HepG2 (cell line): Measurements from ENCODE around the gene ZNF865. TPM values are rescaled to one million over a fixed set of nuclear protein-coding genes. Genes with fewer than 3 reads are reported as not detected.

Source experiments
- E2F2 ChIP-seq: sonication (generic); formaldehyde crosslinking; IDR thresholded peaks from 2 replicates; pipeline ENCODE4 v1.4.0; 2020; ENCODE audit warnings: missing genetic modification reagents, borderline replicate concordance
- HOXA5 ChIP-seq: sonication (generic); formaldehyde crosslinking; IDR thresholded peaks from 2 replicates; pipeline ENCODE4 v1.4.0; 2020; ENCODE audit warnings: missing genetic modification reagents
- KDM5B ChIP-seq: sonication (generic); formaldehyde crosslinking; IDR thresholded peaks from 2 replicates; pipeline ENCODE4 v1.4.0; 2020; ENCODE audit warnings: missing genetic modification reagents, mild to moderate bottlenecking, borderline replicate concordance
- MBNL3 ChIP-seq: fragments of 250-450 bp; sonication (Bioruptor Pico); conservative IDR thresholded peaks from 2 replicates; pipeline ENCODE4 v1.8.0; 2022; ENCODE audit warnings: mild to moderate bottlenecking, inconsistent platforms
- MLLT10 ChIP-seq: sonication (generic); formaldehyde crosslinking; IDR thresholded peaks from 2 replicates; pipeline ENCODE4 v1.4.0; 2020; ENCODE audit warnings: missing genetic modification reagents
- SMARCE1 ChIP-seq: fragments of 450-650 bp; IDR thresholded peaks from 2 replicates; pipeline ENCODE4 v1.6.1; 2017; ENCODE audit warnings: borderline replicate concordance
- TCF12 ChIP-seq, 2 experiments: fragments of 450-650 bp in 1 of 2; sonication (generic) in 1 of 2; formaldehyde crosslinking in 1 of 2; IDR thresholded peaks; 2 replicates each; pipeline versions ENCODE4 v1.6.1 to v1.8.0; 2017 to 2022; ENCODE audit warnings: antibody characterized with exemption in 1 of 2, mild to moderate bottlenecking in 1 of 2, missing genetic modification reagents in 1 of 2, moderate library complexity in 1 of 2
- TP53 ChIP-seq: sonication (generic); formaldehyde crosslinking; conservative IDR thresholded peaks from 2 replicates; pipeline ENCODE4 v1.4.0; 2020; ENCODE audit warnings: missing genetic modification reagents
- ZNF34 ChIP-seq: sonication (generic); formaldehyde crosslinking; IDR thresholded peaks from 2 replicates; pipeline ENCODE4 v1.4.0; 2020; ENCODE audit warnings: mild to moderate bottlenecking, missing genetic modification reagents, borderline replicate concordance
- polyA plus RNA-seq, 8 experiments: library from polyadenylated mRNA; depleted of rRNA in 3 of 8; stranded (reverse) in 7 of 8; unstranded in 1 of 8; fragments of >200 nt; fragmentation: Illumina TruSeq in 4 of 8; extraction: Trizol in 4 of 8; gene quantifications; 2 replicates each; pipeline versions ENCODE4 v1.2.1 to v1.2.3, GENCODE V29; 2011 to 2016; ENCODE audit warnings: low read depth in 4 of 8, missing spikeins in 1 of 8, mixed read lengths in 1 of 8; ENCODE audit not compliant: insufficient read depth in 1 of 8
- total RNA-seq, 5 experiments: library from RNA; depleted of rRNA; stranded (reverse); fragments of >200 nt; fragmentation: Illumina TruSeq; extraction: Trizol; gene quantifications; 2 replicates each; pipeline ENCODE4 v1.2.3, GENCODE V29; 2016; ENCODE audit warnings: low read depth in 1 of 5
- TF ChIP-seq, protein P1 (sequence below): IDR thresholded peaks from 2 replicates; pipeline ENCODE4 v1.6.1; 2018; ENCODE audit warnings: missing genetic modification reagents
- TF ChIP-seq, protein P2 (sequence below): IDR thresholded peaks from 2 replicates; pipeline ENCODE4 v1.6.1; 2016
- TF ChIP-seq, protein P3 (sequence below), 2 experiments: fragments of 450-650 bp in 1 of 2; sonication (generic) in 1 of 2; formaldehyde crosslinking in 1 of 2; IDR thresholded peaks; 2 replicates each; pipeline versions ENCODE4 v1.6.1 to v1.8.0; 2016 to 2022; ENCODE audit warnings: antibody characterized with exemption in 1 of 2, mild to moderate bottlenecking in 1 of 2, missing genetic modification reagents in 1 of 2
- TF ChIP-seq, protein P4 (sequence below): sonication (generic); formaldehyde crosslinking; IDR thresholded peaks from 2 replicates; pipeline ENCODE4 v1.5.1; 2020; ENCODE audit warnings: mild to moderate bottlenecking, missing genetic modification reagents, borderline replicate concordance

The ZNF865 gene
- total and polyA plus RNA-seq, 2 of the 13 experiments (the other 11 are each of a cell fraction or from before 2014, with no cell fraction given), result 0.93 to 1.0 TPM

DNA sequence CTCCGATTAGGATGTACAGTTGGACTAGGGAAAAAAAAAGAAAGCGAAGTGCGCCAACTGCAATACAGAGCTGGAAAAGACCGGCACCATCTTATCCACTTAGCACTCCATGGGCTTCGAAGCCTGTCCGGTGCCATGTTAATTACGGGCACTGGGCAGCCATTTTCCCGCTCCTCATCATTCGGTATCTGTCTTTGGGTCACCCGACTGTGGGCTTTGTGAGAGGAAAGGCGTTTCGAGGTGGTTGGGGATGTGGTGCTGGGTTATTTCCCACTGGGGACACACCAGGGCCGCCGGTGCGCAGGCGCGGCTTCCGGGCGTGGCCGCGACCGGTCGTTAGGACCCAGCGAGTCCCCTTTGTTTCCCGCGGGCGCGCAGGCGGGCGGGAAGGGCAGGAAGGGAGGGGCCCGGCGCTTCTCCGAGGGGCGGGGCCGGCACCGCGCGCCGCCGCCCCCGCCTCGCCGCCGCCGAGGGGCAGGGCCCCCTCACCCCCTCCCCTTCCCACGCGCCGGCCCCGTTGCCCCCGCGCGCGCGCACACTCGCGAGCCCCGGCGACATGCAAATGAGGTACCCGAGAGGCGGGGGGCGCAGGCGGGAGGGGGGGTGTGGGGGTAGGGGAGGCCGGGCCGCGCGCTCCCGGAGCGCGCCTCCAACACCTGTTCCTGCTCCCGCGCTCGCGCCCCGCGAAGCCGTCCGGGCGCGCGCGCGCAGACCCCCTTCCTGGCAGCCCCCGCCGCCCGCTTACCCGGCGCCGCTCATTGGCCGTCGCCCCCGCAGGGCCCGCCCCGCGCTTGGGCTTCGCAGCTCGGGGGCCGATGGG lies 5.4 kb upstream of the ZNF865 start, which contains the start of gene ZNF524 (continued):
- TF ChIP-seq, protein P1, sequence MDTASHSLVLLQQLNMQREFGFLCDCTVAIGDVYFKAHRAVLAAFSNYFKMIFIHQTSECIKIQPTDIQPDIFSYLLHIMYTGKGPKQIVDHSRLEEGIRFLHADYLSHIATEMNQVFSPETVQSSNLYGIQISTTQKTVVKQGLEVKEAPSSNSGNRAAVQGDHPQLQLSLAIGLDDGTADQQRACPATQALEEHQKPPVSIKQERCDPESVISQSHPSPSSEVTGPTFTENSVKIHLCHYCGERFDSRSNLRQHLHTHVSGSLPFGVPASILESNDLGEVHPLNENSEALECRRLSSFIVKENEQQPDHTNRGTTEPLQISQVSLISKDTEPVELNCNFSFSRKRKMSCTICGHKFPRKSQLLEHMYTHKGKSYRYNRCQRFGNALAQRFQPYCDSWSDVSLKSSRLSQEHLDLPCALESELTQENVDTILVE, result no peak
- TF ChIP-seq SMARCE1 (no peak), E2F2 (peak; percentile 96; the same call in 1 of the 2 replicates), TCF12 (IDR thresholded peaks at IDR 0.05) (no peak), TCF12 (CRISPR knock-in tag; IDR thresholded peaks at IDR 0.05) (no peak), MLLT10 (CRISPR knock-in tag) (no peak), MBNL3 (CRISPR knock-in tag) (no peak), ZNF34 (CRISPR knock-in tag) (0 out of 2 replicates have a peak, but pooled peaks have one; percentile 4), HOXA5 (CRISPR knock-in tag) (no peak), KDM5B (no peak; the same call in 1 of the 2 replicates), TP53 (CRISPR knock-in tag) (no peak)
- TF ChIP-seq, protein P2, sequence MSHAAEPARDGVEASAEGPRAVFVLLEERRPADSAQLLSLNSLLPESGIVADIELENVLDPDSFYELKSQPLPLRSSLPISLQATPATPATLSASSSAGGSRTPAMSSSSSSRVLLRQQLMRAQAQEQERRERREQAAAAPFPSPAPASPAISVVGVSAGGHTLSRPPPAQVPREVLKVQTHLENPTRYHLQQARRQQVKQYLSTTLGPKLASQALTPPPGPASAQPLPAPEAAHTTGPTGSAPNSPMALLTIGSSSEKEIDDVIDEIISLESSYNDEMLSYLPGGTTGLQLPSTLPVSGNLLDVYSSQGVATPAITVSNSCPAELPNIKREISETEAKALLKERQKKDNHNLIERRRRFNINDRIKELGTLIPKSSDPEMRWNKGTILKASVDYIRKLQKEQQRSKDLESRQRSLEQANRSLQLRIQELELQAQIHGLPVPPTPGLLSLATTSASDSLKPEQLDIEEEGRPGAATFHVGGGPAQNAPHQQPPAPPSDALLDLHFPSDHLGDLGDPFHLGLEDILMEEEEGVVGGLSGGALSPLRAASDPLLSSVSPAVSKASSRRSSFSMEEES (CRISPR knock-in tag), result no peak
- TF ChIP-seq, protein P3, sequence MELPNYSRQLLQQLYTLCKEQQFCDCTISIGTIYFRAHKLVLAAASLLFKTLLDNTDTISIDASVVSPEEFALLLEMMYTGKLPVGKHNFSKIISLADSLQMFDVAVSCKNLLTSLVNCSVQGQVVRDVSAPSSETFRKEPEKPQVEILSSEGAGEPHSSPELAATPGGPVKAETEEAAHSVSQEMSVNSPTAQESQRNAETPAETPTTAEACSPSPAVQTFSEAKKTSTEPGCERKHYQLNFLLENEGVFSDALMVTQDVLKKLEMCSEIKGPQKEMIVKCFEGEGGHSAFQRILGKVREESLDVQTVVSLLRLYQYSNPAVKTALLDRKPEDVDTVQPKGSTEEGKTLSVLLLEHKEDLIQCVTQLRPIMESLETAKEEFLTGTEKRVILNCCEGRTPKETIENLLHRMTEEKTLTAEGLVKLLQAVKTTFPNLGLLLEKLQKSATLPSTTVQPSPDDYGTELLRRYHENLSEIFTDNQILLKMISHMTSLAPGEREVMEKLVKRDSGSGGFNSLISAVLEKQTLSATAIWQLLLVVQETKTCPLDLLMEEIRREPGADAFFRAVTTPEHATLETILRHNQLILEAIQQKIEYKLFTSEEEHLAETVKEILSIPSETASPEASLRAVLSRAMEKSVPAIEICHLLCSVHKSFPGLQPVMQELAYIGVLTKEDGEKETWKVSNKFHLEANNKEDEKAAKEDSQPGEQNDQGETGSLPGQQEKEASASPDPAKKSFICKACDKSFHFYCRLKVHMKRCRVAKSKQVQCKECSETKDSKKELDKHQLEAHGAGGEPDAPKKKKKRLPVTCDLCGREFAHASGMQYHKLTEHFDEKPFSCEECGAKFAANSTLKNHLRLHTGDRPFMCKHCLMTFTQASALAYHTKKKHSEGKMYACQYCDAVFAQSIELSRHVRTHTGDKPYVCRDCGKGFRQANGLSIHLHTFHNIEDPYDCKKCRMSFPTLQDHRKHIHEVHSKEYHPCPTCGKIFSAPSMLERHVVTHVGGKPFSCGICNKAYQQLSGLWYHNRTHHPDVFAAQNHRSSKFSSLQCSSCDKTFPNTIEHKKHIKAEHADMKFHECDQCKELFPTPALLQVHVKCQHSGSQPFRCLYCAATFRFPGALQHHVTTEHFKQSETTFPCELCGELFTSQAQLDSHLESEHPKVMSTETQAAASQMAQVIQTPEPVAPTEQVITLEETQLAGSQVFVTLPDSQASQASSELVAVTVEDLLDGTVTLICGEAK (IDR thresholded peaks at IDR 0.05), result no peak
- TF ChIP-seq, protein P3 (CRISPR knock-in tag; IDR thresholded peaks at IDR 0.05), result no peak; the same call in 1 of the 2 replicates
- TF ChIP-seq, protein P4, sequence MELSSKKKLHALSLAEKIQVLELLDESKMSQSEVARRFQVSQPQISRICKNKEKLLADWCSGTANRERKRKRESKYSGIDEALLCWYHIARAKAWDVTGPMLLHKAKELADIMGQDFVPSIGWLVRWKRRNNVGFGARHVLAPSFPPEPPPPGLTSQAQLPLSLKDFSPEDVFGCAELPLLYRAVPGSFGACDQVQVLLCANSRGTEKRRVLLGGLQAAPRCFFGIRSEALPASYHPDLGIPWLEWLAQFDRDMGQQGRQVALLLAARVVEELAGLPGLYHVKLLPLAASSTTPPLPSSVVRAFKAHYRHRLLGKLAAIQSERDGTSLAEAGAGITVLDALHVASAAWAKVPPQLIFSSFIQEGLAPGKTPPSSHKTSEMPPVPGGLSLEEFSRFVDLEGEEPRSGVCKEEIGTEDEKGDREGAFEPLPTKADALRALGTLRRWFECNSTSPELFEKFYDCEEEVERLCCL (CRISPR knock-in tag), result no peak
